Natural killer cell (primary cell): ENCODE data around the gene ALKAL2. TPM values are rescaled to one million over a fixed set of nuclear protein-coding genes. Genes with fewer than 3 reads are reported as not detected.

Experiments
- ATAC-seq, 3 donors: fragments of 150-1000 bp in 2 of 3; fragments of 200-7000 bp in 1 of 3; cut with Tn5 transposase; 1 replicate in 1 of 3; 2 replicates in 2 of 3; pipeline ENCODE4 v1.10.0; 2021; ENCODE audit warnings: mild to moderate bottlenecking in 2 of 3, moderate library complexity in 2 of 3
- DNase-seq, 2 donors: peaks; one replicate each; pipeline versions ENCODE4 v3.0.0 to v3.0.0-alpha.2; 2013 to 2021; ENCODE audit warnings: mixed read lengths in 1 of 2
- H3K27ac ChIP-seq: one replicate; pipeline ENCODE4 v1.5.1; 2013; ENCODE audit warnings: mild to moderate bottlenecking, low read length
- H3K27me3 ChIP-seq: one replicate; pipeline ENCODE4 v1.6.1; 2013; ENCODE audit warnings: low read length; ENCODE audit not compliant: control insufficient read depth, insufficient read depth
- H3K36me3 ChIP-seq: one replicate; pipeline ENCODE4 v1.6.1; 2013; ENCODE audit warnings: low read length; ENCODE audit not compliant: control insufficient read depth, insufficient read depth
- H3K4me1 ChIP-seq: one replicate; pipeline ENCODE4 v1.6.1; 2013; ENCODE audit warnings: low read length; ENCODE audit not compliant: control insufficient read depth, insufficient read depth
- H3K4me3 ChIP-seq: one replicate; pipeline ENCODE4 v1.5.1; 2013; ENCODE audit warnings: low read length
- H3K9me3 ChIP-seq: one replicate; pipeline ENCODE4 v1.6.1; 2013; ENCODE audit warnings: low read length; ENCODE audit not compliant: control insufficient read depth, insufficient read depth
- H3K27ac Mint-ChIP-seq, 2 donors: one replicate each; pipeline ENCODE4 v1.8.0; 2022; ENCODE audit warnings: mild to moderate bottlenecking in 2 of 2, mixed read lengths in 2 of 2, moderate library complexity in 1 of 2
- H3K27me3 Mint-ChIP-seq, 2 donors: one replicate each; pipeline ENCODE4 v1.8.0; 2022; ENCODE audit warnings: low read depth in 2 of 2, mixed read lengths in 2 of 2
- H3K36me3 Mint-ChIP-seq: one replicate; pipeline ENCODE4 v1.8.0; 2022; ENCODE audit warnings: mixed read lengths
- H3K4me1 Mint-ChIP-seq, 2 donors: one replicate each; pipeline ENCODE4 v1.8.0; 2022; ENCODE audit warnings: mixed read lengths in 2 of 2
- H3K4me3 Mint-ChIP-seq: one replicate; pipeline ENCODE4 v1.8.0; 2022; ENCODE audit warnings: mild to moderate bottlenecking, moderate library complexity, mixed read lengths
- H3K9me3 Mint-ChIP-seq, 2 donors: one replicate each; pipeline ENCODE4 v1.8.0; 2022; ENCODE audit warnings: mixed read lengths in 2 of 2
- CTCF ChIP-seq: fragments of 200-600 bp; IDR thresholded peaks from one replicate; pipeline ENCODE4 v1.8.0; 2022; ENCODE audit warnings: antibody characterized with exemption
- WGBS: methylation state at CpG from one replicate; pipeline ENCODE4 v1.1.7; 2013; ENCODE audit warnings: missing lambda C conversion rate; ENCODE audit not compliant: insufficient coverage; 5-methylcytosine and 5-hydroxymethylcytosine counted together
- intact Hi-C: fragments of 100-400 bp; cut with micrococcal nuclease; formaldehyde crosslinking; loops from one replicate; pipeline ENCODE4 v1.14.2; 2022
- total RNA-seq, 4 donors: library from RNA; stranded (reverse); fragments of 120-200 nt in 1 of 4; gene quantifications; one replicate each; pipeline versions ENCODE4 v1.2.3 to v1.2.4, GENCODE V29; 2013 to 2022

Gene ALKAL2
- total RNA-seq, 3 donors from 2014 or later (not counting 1 experiment from before 2014, with no cell fraction given), result 1.1 to 2.0 (median 1.7) TPM

- H3K4me1 ChIP-seq, result peaks cover 18% of the 10 kb centered on the region
- H3K9me3 ChIP-seq, result no peaks in the 10 kb centered on the region
- no peak overlapping the region for H3K4me3 ChIP-seq
- no peak for ATAC-seq
- TF ChIP-seq CTCF, result no peak
- DNase-seq, result no peak
- Mint-ChIP-seq H3K4me3 (peak overlapping the region; percentile 65), H3K27ac (no peak overlapping the region), H3K4me1 (peaks cover 0 to 7% of the 10 kb centered on the region in 2 donors), H3K27me3 (peaks cover 0 to 9% of the 10 kb centered on the region in 2 donors), H3K9me3 (no peaks in the 10 kb centered on the region), H3K36me3 (peaks cover 3% of the 10 kb centered on the region)
- H3K36me3 ChIP-seq, result peaks cover 18% of the 10 kb centered on the region
- no peak overlapping the region for H3K27ac ChIP-seq
- intact Hi-C loops, result no loop called here
- H3K27me3 ChIP-seq, result peaks cover 10% of the 10 kb centered on the region
- 88% methylated on average over 13 of the region's 13 CpGs for WGBS
These were observed 2.9 kb downstream of the ALKAL2 start for GRCh38 chr2:284896-285492.

GRCh38 chr2:283996-284794, 3.7 kb downstream of the ALKAL2 start:
- Mint-ChIP-seq H3K4me3 (peak overlapping the region; percentile 17), H3K9me3 (no peaks in the 10 kb centered on the region)
- no peak overlapping the region for H3K4me3 ChIP-seq

GRCh38 chr2:282371-283263, 5.3 kb downstream of the ALKAL2 start:
- H3K27me3 Mint-ChIP-seq, result peaks cover 0 to 7% of the 10 kb centered on the region in 2 donors
- no peak overlapping the region for H3K27ac ChIP-seq
- H3K4me1 ChIP-seq, result peaks cover 4% of the 10 kb centered on the region
- no peak overlapping the region for H3K27ac Mint-ChIP-seq
- peaks cover 42% of the 10 kb centered on the region for H3K36me3 ChIP-seq
- no peak for TF ChIP-seq CTCF
- H3K4me1 Mint-ChIP-seq, result peaks cover 0 to 6% of the 10 kb centered on the region in 2 donors
- no peak overlapping the region for H3K4me3 ChIP-seq
- intact Hi-C loops, result no loop called here
- H3K36me3 Mint-ChIP-seq, result peaks cover 7% of the 10 kb centered on the region
- whole genome bisulfite sequencing, result 96% methylated on average over 11 of the region's 12 CpGs
- H3K9me3 Mint-ChIP-seq, result no peaks in the 10 kb centered on the region
- DNase-seq, result no peak
- H3K4me3 Mint-ChIP-seq, result no peak overlapping the region
- H3K9me3 ChIP-seq, result no peaks in the 10 kb centered on the region
- no peaks in the 10 kb centered on the region for H3K27me3 ChIP-seq
- no peak for ATAC-seq

More at GRCh38 chr2:283996-284794, 3.7 kb downstream of the ALKAL2 start:
- no peak for ATAC-seq
- peaks cover 0 to 7% of the 10 kb centered on the region in 2 donors for H3K27me3 Mint-ChIP-seq
- DNase-seq, result no peak
- Histone ChIP-seq H3K27me3 (peaks cover 3% of the 10 kb centered on the region), H3K27ac (no peak overlapping the region), H3K4me1 (peaks cover 10% of the 10 kb centered on the region), H3K9me3 (no peaks in the 10 kb centered on the region), H3K36me3 (peaks cover 26% of the 10 kb centered on the region)
- peaks cover 7% of the 10 kb centered on the region for H3K36me3 Mint-ChIP-seq
- H3K4me1 Mint-ChIP-seq, result peaks cover 0 to 6% of the 10 kb centered on the region in 2 donors
- no peak for TF ChIP-seq CTCF
- intact Hi-C loops, result no loop called here
- H3K27ac Mint-ChIP-seq, result no peak overlapping the region
- WGBS, result 98% methylated on average over 4 of the region's 4 CpGs
